Measurements from ENCODE around the gene MARCHF7. TPM values are rescaled to one million over a fixed set of nuclear protein-coding genes. Genes with fewer than 3 reads are reported as not detected.

Gene MARCHF7
- 42.5 to 85.9 TPM (median 55.8 TPM) in 5 replicates for total RNA-seq (2022; extraction: Qiagen RNA extraction; ENCODE audit: low read depth)

GRCh38 chr2:159712143-159712928 is at the start of gene MARCHF7:
Gene MARCHF7 (plus strand): TSS chr2:159712506. CDS start chr2:159729023, 16,517 bp downstream.

Other genes with a start within 250 kb of the MARCHF7 start
- gene BAZ2B, start 96.0 kb upstream of the MARCHF7 start, total RNA-seq (2022; extraction: Qiagen RNA extraction; ENCODE audit: low read depth): 4.7 to 10.0 TPM (median 7.3 TPM) in 5 replicates
- 1.5 to 2.5 TPM (median 2.2 TPM) in 5 replicates for gene CD302, start 85.7 kb downstream of the MARCHF7 start, total RNA-seq (2022; extraction: Qiagen RNA extraction; ENCODE audit: low read depth)
- gene LY75, start 192.2 kb downstream of the MARCHF7 start, total RNA-seq (2022; extraction: Qiagen RNA extraction; ENCODE audit: low read depth): 0.06 to 0.56 TPM (median 0.18 TPM) in 3 of 5 replicates, not detected in the others

Measured in A549 treated with ZK216348 at 1 μM for 4 hours (cell line).